IMR-90 (cell line): ENCODE data around the gene TNPO2. TPM values are rescaled to one million over a fixed set of nuclear protein-coding genes. Genes with fewer than 3 reads are reported as not detected.
A peak's percentile ranks its signal among the peaks of the same experiment; 100 is the strongest.

Source experiments
- ATAC-seq: fragments of 200-7000 bp; cut with Tn5 transposase; 2 replicates; pipeline ENCODE4 v1.9.1; 2020; ENCODE audit warnings: low read depth, mild to moderate bottlenecking, moderate library complexity
- BruUV-seq: library from RNA; stranded (reverse); fragments of 400-500 nt; replicated peaks from 2 replicates; lab custom pipeline; 2021; lab: Mats Ljungman, UMichigan
- CTCF ChIA-PET: fragments of 300-600 bp; formaldehyde crosslinking; extraction: SDS; loops from one replicate; lab custom pipeline; 2021; ENCODE audit warnings: antibody characterized with exemption; lab: Yijun Ruan, JAX
- POLR2A ChIA-PET: fragments of 300-600 bp; sonication (Branson Sonifier 250); formaldehyde crosslinking; loops from one replicate; lab custom pipeline; 2022; ENCODE audit warnings: antibody characterized with exemption; ENCODE audit not compliant: unreplicated experiment; lab: Charles Lee
- DNase-seq: peaks from one replicate; pipeline ENCODE4 v3.0.0; 2013
- H2AFZ ChIP-seq: replicated peaks from 2 replicates; pipeline ENCODE3; 2013; ENCODE audit warnings: low read length, mild to moderate bottlenecking; ENCODE audit not compliant: poor library complexity
- H2AK5ac ChIP-seq: 2 replicates; pipeline ENCODE4 v1.6.1; 2013; ENCODE audit warnings: low read depth, low read length, inconsistent platforms
- H2AK9ac ChIP-seq: replicated peaks from 2 replicates; pipeline ENCODE3; 2013; ENCODE audit warnings: mild to moderate bottlenecking, low read depth, low read length, moderate library complexity; ENCODE audit not compliant: poor library complexity
- H2BK120ac ChIP-seq: 2 replicates; pipeline ENCODE4 v1.6.1; 2013; ENCODE audit warnings: low read depth, low read length, inconsistent platforms
- H2BK15ac ChIP-seq: 3 replicates; pipeline ENCODE4 v1.6.1; 2013; ENCODE audit warnings: low read depth, low read length, inconsistent platforms
- H2BK20ac ChIP-seq: 2 replicates; pipeline ENCODE4 v1.6.1; 2013; ENCODE audit warnings: low read depth, mild to moderate bottlenecking, inconsistent platforms, low read length, moderate library complexity
- H2BK5ac ChIP-seq: 2 replicates; pipeline ENCODE4 v1.6.1; 2013; ENCODE audit warnings: mild to moderate bottlenecking, low read depth, low read length, inconsistent platforms; ENCODE audit not compliant: poor library complexity, severe bottlenecking
- H3K14ac ChIP-seq: replicated peaks from 2 replicates; pipeline ENCODE4 v1.6.1; 2013; ENCODE audit warnings: low read depth, low read length, inconsistent platforms
- H3K18ac ChIP-seq: 2 replicates; pipeline ENCODE4 v1.6.1; 2013; ENCODE audit warnings: low read depth, low read length, control low read depth
- H3K23ac ChIP-seq: 2 replicates; pipeline ENCODE4 v1.6.1; 2013; ENCODE audit warnings: low read depth, low read length, inconsistent platforms
- H3K27ac ChIP-seq: 2 replicates; pipeline ENCODE4 v1.5.1; 2013; ENCODE audit warnings: mild to moderate bottlenecking, control low read depth, low read length; ENCODE audit not compliant: insufficient read depth
- H3K27me3 ChIP-seq: 2 replicates; pipeline ENCODE4 v1.6.1; 2013; ENCODE audit warnings: low read length; ENCODE audit not compliant: control insufficient read depth, insufficient read depth
- H3K36me3 ChIP-seq: 2 replicates; pipeline ENCODE4 v1.6.1; 2013; ENCODE audit warnings: low read length, mixed read lengths; ENCODE audit not compliant: control insufficient read depth, insufficient read depth
- H3K4ac ChIP-seq: 2 replicates; pipeline ENCODE4 v1.6.1; 2013; ENCODE audit warnings: low read depth, low read length, inconsistent platforms
- H3K4me1 ChIP-seq: 2 replicates; pipeline ENCODE4 v1.6.1; 2013; ENCODE audit warnings: low read length, mixed read lengths; ENCODE audit not compliant: control insufficient read depth, insufficient read depth
- H3K4me2 ChIP-seq: 2 replicates; pipeline ENCODE4 v1.6.1; 2013; ENCODE audit warnings: low read depth, mild to moderate bottlenecking, control low read depth, low read length, moderate library complexity
- H3K4me3 ChIP-seq: 2 replicates; pipeline ENCODE4 v1.5.1; 2013; ENCODE audit warnings: low read depth, mild to moderate bottlenecking, control low read depth, low read length, moderate library complexity; ENCODE audit not compliant: insufficient read depth
- H3K56ac ChIP-seq: 2 replicates; pipeline ENCODE4 v1.6.1; 2013; ENCODE audit warnings: low read length, inconsistent platforms; ENCODE audit not compliant: insufficient read depth; ENCODE audit errors: extremely low read depth
- H3K79me1 ChIP-seq, 2 experiments: 2 replicates each; pipeline ENCODE4 v1.6.1; 2013; ENCODE audit warnings: low read length in 2 of 2, inconsistent platforms in 1 of 2, low read depth in 1 of 2
- H3K9ac ChIP-seq: 2 replicates; pipeline ENCODE4 v1.6.1; 2013; ENCODE audit warnings: low read depth, low read length, control low read depth
- H3K9me1 ChIP-seq: 2 replicates; pipeline ENCODE4 v1.6.1; 2013; ENCODE audit warnings: low read length, inconsistent platforms; ENCODE audit not compliant: insufficient read depth
- H3K9me3 ChIP-seq: 2 replicates; pipeline ENCODE4 v1.6.1; 2013; ENCODE audit warnings: low read length; ENCODE audit not compliant: control insufficient read depth, insufficient read depth
- H4K20me1 ChIP-seq: 2 replicates; pipeline ENCODE4 v1.6.1; 2013; ENCODE audit warnings: low read length, inconsistent platforms; ENCODE audit not compliant: insufficient read depth
- H4K5ac ChIP-seq: 2 replicates; pipeline ENCODE4 v1.6.1; 2013; ENCODE audit warnings: mild to moderate bottlenecking, low read depth, low read length, control low read depth
- H4K8ac ChIP-seq, 2 experiments: 2 replicates each; pipeline ENCODE4 v1.6.1; 2013; ENCODE audit warnings: low read depth in 2 of 2, low read length in 2 of 2, control low read depth in 1 of 2, inconsistent platforms in 1 of 2
- H4K91ac ChIP-seq: 2 replicates; pipeline ENCODE4 v1.6.1; 2013; ENCODE audit warnings: low read depth, low read length, inconsistent platforms; ENCODE audit not compliant: insufficient read depth
- CEBPB ChIP-seq: IDR thresholded peaks from 2 replicates; pipeline ENCODE4 v1.6.1; 2012; ENCODE audit warnings: low read depth, low read length, improper control_type of control experiment
- CHD1 ChIP-seq: IDR thresholded peaks from 2 replicates; pipeline ENCODE4 v1.6.1; 2012; ENCODE audit warnings: low read depth, low read length, improper control_type of control experiment
- FOS ChIP-seq: fragments of 150-350 bp; IDR thresholded peaks from 2 replicates; pipeline ENCODE4 v1.6.1; 2016; ENCODE audit warnings: low read depth, low read length
- MAFK ChIP-seq: IDR thresholded peaks from 2 replicates; pipeline ENCODE4 v1.6.1; 2012; ENCODE audit warnings: low read depth, low read length, improper control_type of control experiment
- MAZ ChIP-seq: IDR thresholded peaks from 2 replicates; pipeline ENCODE4 v1.6.1; 2012; ENCODE audit warnings: low read depth, mild to moderate bottlenecking, low read length, improper control_type of control experiment, moderate library complexity, borderline replicate concordance
- MXI1 ChIP-seq: IDR thresholded peaks from 2 replicates; pipeline ENCODE4 v1.6.1; 2012; ENCODE audit warnings: low read depth, mild to moderate bottlenecking, low read length, moderate library complexity, borderline replicate concordance
- POLR2A ChIP-seq: IDR thresholded peaks from 2 replicates; pipeline ENCODE4 v1.6.1; 2012; ENCODE audit warnings: mild to moderate bottlenecking, low read depth, low read length
- RAD21 ChIP-seq: IDR thresholded peaks from 2 replicates; pipeline ENCODE4 v1.6.1; 2012; ENCODE audit warnings: low read length, improper control_type of control experiment
- RCOR1 ChIP-seq: IDR thresholded peaks from 2 replicates; pipeline ENCODE4 v1.6.1; 2012; ENCODE audit warnings: mild to moderate bottlenecking, low read length, improper control_type of control experiment; ENCODE audit not compliant: insufficient replicate concordance
- RFX5 ChIP-seq: IDR thresholded peaks from 2 replicates; pipeline ENCODE4 v1.8.0; 2012; ENCODE audit warnings: low read depth, mild to moderate bottlenecking, low read length, moderate library complexity
- SMC3 ChIP-seq: fragments of 150-350 bp; IDR thresholded peaks from 2 replicates; pipeline ENCODE4 v1.6.1; 2016; ENCODE audit warnings: low read depth, mild to moderate bottlenecking, antibody characterized with exemption, low read length, moderate library complexity
- USF2 ChIP-seq: fragments of 150-350 bp; IDR thresholded peaks from 2 replicates; pipeline ENCODE4 v1.6.1; 2017; ENCODE audit warnings: mild to moderate bottlenecking, antibody characterized with exemption, low read length, low read depth
- WGBS, 2 experiments: methylation state at CpG; one replicate each; pipeline versions ENCODE4 v1.1.5 to v1.1.7; 2013; ENCODE audit warnings: missing lambda C conversion rate in 2 of 2; ENCODE audit not compliant: insufficient read length in 1 of 2; ENCODE audit errors: extremely low coverage in 2 of 2; 5-methylcytosine and 5-hydroxymethylcytosine counted together
- dilution Hi-C: fragments of 300-500 bp; cut with HindIII; formaldehyde crosslinking; loops from one replicate; pipeline ENCODE4 v1.14.3; 2018; ENCODE audit warnings: low sequenced_read_pairs; ENCODE audit not compliant: unreplicated experiment
- in situ Hi-C: fragments of 300-500 bp; cut with MboI; formaldehyde crosslinking; loops from 3 replicates; pipeline ENCODE4 v1.14.3; 2019; ENCODE audit warnings: low sequenced_read_pairs, inconsistent platforms, mixed read lengths
- intact Hi-C: fragments of 100-400 bp; cut with micrococcal nuclease; formaldehyde crosslinking; loops from 2 replicates; pipeline ENCODE4 v1.10.0; 2022
- polyA plus RNA-seq, 3 experiments: library from polyadenylated mRNA; depleted of rRNA; stranded (reverse); fragments of >200 nt; gene quantifications; 2 replicates each; pipeline ENCODE4 v1.2.3, GENCODE V29; 2012; ENCODE audit warnings: low replicate concordance in 1 of 3
- total RNA-seq: library from RNA; depleted of rRNA; stranded (reverse); fragments of >200 nt; gene quantifications from 2 replicates; pipeline ENCODE4 v1.2.3, GENCODE V29; 2012
- TF ChIP-seq, protein P1 (sequence below): conservative IDR thresholded peaks from 2 replicates; pipeline ENCODE4 v1.5.1; 2012; ENCODE audit warnings: mild to moderate bottlenecking, low read depth, low read length, improper control_type of control experiment

The TNPO2 gene
- total and polyA plus RNA-seq, 2 of the 4 experiments (the other 2 are of a cell fraction) = 36.0 to 77.2 TPM

DNA sequence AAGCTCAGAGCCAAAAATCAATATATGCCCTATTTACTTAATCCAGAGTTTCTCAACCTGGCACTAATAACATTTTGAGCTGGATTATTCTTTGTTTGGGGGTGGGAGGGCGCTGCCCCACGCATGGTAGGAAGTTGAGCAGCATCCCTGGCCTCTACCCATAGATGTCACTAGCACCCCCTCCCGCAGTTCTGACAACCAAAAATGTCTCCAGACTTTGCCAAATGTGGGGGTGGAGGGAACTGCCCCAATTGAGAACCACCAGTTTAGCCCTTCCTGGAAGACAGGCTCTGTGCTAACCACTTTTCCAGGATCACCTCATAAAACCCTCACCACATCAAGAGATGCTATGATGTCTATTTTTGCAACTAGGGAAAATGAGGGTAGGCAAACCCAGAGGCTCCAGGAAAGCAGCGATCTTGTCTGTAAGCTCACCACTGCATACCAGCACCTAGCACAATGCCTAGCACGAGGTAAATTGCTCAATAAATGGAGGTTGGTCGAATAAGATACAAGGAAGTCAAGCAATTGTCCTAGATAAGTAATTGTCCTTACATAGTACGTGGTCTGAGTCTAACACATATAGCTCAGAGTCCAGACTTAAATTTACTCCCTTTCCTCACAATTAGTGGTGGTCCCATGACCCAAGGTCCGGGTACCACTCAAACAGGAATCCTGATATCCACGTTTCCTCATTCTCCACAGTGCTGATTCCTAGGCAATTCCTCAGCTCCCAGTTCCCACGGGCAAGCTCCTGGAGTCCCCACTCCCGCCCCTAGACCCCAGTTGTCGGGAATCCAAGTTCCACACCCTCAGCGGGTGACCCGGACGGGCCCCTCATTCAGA, 9.9 kb upstream of the TNPO2 start:
- Histone ChIP-seq H3K36me3 (peaks cover 32% of the 10 kb centered on the region), H3K56ac (peak overlapping the region; percentile 45; the same call in 1 of the 2 replicates), H2AK9ac (peak overlapping the region; percentile 95), H2AK5ac (peak overlapping the region; percentile 35; the same call in 1 of the 2 replicates), H2BK20ac (no peak overlapping the region), H2BK120ac (peak overlapping the region; percentile 12; the same call in 1 of the 2 replicates), H3K18ac (no peak overlapping the region), H3K14ac (peak overlapping the region; percentile 20), H4K5ac (peak overlapping the region; percentile 41; the same call in 1 of the 2 replicates), H3K9me1 (peaks cover 12% of the 10 kb centered on the region), H3K27ac (peak overlapping the region; percentile 98), H4K91ac (peak overlapping the region; percentile 7; the same call in 1 of the 2 replicates), H3K4me1 (peaks cover 10% of the 10 kb centered on the region), H3K9ac (peak overlapping the region; percentile 92), H3K79me1 (peaks cover 14 to 61% of the 10 kb centered on the region in 2 experiments), H3K23ac (peak overlapping the region; percentile 93), H3K9me3 (no peaks in the 10 kb centered on the region), H4K20me1 (peaks cover 39% of the 10 kb centered on the region), H3K27me3 (no peaks in the 10 kb centered on the region), H2BK5ac (peak overlapping the region; percentile 94), H3K4me3 (peak overlapping the region; percentile 95), H3K4me2 (peak overlapping the region; percentile 97), H2BK15ac (no peak overlapping the region), H2AFZ (peak overlapping the region; percentile 94), H4K8ac (peak overlapping the region in 1 of 2 experiments; percentile 95; a peak in 2 of 4 replicates), H3K4ac (peak overlapping the region; percentile 87)
- ATAC-seq (no peak), DNase-seq (peak; percentile 45)
- dilution Hi-C loops (no loop called here), intact Hi-C loops (loop anchor here (1.0 kb wide), 1 partner anchor 11 kb away; no protein-coding TSS in a partner anchor), in situ Hi-C loops (no loop called here)
- no TSS peak for BruUV-seq
- ChIA-PET POLR2A (interaction anchor here (0.6 to 1.4 kb wide), 3 partner anchors 10 to 120 kb away, joined by 4 to 8 read pairs (median 5); partner anchors contain the start of gene TNPO2), CTCF (interaction anchor here (0.7 to 1.4 kb wide), 6 partner anchors 10 to 114 kb away, joined by 3 to 8 read pairs (median 3); no protein-coding TSS in a partner anchor)
- TF ChIP-seq SMC3 (no peak), CHD1 (0 out of 2 replicates have a peak, but pooled peaks have one; percentile 24), FOS (no peak), RAD21 (no peak), POLR2A (no peak; the same call in 1 of the 2 replicates), RCOR1 (no peak), USF2 (no peak), CEBPB (peak; percentile 64; the same call in 1 of the 2 replicates), MAZ (peak; percentile 36; the same call in 1 of the 2 replicates), MAFK (no peak), RFX5 (no peak), MXI1 (peak; percentile 26; the same call in 1 of the 2 replicates)
- TF ChIP-seq, protein P1, sequence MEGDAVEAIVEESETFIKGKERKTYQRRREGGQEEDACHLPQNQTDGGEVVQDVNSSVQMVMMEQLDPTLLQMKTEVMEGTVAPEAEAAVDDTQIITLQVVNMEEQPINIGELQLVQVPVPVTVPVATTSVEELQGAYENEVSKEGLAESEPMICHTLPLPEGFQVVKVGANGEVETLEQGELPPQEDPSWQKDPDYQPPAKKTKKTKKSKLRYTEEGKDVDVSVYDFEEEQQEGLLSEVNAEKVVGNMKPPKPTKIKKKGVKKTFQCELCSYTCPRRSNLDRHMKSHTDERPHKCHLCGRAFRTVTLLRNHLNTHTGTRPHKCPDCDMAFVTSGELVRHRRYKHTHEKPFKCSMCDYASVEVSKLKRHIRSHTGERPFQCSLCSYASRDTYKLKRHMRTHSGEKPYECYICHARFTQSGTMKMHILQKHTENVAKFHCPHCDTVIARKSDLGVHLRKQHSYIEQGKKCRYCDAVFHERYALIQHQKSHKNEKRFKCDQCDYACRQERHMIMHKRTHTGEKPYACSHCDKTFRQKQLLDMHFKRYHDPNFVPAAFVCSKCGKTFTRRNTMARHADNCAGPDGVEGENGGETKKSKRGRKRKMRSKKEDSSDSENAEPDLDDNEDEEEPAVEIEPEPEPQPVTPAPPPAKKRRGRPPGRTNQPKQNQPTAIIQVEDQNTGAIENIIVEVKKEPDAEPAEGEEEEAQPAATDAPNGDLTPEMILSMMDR = peak; percentile 49
- WGBS, 2 experiments = 0% methylated on average over 1 of the region's 15 CpGs; no CpG with 5 or more reads in 1 of the 2 experiments
